Measurements from ENCODE around the gene AMDHD2. TPM values are rescaled to one million over a fixed set of nuclear protein-coding genes. Genes with fewer than 3 reads are reported as not detected.

AMDHD2 gene
- total RNA-seq, 1 donor from 2014 or later = 15.6 TPM

DNA sequence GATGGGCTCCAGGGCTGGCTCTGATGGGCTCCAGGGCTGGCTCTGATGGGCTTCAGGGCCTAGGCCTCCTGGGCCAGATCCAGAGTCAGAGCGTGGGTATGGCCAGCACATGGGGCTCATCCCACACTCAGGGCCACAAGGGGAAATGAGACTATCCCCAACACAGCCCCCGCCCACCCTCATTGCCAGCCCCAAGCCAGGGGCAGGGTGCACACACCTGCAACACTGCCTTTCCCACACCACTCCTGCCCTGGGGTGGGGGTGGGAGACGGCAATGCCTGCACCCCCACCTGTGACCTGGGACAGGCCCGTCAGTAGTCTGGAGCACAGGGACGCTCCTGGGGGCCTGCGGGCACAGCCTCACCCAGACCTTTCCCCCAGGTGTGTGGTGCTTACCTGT, 20.7 kb upstream of the AMDHD2 start:
- no peak for DNase-seq

DNA sequence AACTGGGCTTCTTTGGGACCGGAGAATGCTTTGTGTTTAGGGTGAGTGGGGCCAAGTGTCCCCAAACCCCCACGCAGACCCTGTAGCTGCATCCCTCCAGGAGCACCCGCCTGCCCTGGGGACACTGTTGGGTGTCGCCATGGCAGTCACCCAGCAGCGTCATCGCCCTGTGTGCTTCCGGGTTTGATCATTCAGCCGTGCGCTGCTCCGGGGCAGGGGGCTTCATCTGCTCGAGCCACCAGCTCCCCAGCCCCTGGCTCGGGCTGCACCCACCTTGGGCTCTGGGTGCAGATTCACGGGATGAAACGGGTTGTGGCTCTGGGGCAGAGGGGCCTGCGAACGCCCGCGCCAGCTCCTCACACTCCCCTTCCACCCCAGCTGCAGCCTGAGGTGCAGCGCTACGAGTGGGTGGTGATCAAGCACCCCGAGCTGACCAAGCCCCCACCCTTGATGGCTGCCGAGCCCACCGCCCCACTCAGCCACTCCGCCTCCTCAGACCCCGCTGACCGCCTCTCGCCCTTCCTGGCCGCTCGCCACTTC, 20.2 kb upstream of the AMDHD2 start:
- DNase-seq = no peak

DNA sequence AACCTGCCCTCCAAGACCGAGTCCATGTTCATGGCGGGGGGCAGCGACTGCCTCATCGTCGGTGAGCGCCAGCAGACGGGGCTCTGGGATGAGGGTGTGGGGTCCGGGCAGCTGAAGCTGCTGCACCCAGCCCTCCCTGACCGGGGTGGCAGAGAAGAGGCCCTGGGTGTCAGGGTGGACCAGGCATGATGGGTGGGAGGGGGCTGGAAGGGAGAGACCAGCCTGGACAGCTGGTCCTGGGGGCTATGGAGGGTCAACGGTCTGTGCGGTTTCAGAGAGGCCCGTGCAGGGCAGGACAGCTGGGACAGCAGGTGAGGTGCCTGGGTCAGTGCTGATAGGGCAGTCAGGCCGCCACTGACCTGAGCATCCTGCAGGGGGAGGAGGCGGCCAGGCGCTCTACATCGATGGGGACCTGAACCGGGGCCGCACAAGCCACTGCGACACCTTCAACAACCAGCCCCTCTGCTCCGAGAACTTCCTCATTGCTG, 19.7 kb upstream of the AMDHD2 start:
- DNase-seq = no peak

DNA sequence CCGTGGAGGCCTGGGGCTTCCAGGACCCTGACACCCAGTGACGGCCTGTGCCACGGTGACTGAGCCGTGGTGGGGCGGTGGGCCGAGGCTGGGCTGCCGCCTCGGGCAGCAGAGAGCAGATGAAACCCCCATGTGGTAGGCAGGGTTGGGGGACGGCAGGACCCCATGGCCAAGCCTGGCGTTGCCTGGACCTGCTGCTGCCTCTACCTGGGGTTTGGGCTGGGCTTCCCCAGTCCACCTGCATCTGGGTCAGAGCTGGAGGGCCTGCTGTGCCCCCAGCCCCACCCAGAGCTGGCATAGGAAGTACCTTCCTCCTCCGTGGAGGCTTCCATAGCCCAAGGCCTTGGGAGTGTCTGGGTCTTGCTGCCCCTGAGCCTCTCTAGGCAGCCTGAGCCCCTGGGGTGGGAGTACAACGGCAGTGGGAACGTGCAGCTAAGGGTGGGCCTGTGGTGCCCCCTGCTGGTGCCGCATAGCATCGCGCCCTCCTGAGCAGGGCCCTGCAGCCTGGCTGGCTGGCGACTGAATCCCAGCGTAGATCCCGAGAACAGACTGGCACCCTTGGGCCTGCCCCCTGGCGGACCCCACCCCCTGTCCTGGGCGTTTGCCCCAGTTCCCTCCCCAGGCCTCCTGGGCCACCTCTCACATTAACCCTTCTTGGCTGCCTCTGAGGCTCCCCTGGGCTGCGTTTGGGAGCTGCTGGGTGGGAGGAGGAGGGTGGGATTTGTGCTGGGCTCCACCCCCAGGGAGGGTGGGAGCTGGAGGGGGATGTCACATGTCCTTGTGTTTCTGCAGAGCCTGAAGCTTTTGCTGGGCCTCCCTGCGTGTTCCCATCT, 19.0 kb upstream of the AMDHD2 start:
- peak; percentile 72 for DNase-seq

DNA sequence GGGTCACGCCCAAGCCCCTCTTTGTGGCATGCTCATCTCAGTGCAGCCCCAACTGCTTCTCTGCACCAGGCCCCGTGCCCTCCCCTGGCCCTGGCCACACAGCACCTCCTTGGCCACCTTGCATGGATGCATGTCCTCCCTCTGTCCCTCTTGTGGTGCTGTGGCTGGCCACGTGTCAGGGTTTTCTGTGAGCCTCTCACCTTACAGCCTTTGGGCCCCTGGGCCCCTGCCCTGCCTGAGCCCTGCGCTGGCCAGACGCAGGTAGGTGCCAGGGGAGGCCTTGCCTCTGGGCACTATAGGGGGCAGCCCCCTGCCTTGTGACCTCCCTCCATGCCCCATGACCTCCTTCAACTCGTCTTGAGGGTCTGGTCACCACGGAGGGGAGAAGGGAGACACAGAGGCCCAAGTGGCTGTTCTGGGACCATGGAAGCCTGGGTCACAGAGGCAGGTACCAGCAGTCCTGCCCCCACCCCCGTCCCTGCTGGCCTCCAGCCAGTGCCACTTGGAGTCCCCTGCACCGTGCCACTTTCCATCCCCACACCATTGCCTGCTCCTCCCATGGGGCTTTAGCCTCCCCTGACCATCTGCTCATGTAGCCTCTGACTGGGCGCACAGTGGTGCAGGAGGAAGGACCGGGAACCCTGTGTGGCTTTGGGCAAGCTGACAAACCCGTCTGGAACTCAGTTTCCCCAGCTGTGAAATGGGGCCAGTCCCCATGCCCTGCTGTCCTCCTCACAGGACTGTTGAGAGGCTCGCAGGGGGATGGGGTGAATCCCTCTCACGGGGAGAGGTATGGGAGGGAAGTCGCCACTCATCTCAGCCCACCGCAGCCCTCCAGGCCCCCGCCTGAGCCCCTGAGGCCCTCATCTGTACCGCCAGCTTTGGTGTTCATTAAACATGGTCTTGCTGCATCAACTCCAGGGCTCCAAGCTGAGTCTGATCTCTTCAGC, 17.9 kb upstream of the AMDHD2 start:
- no peak for DNase-seq

DNA sequence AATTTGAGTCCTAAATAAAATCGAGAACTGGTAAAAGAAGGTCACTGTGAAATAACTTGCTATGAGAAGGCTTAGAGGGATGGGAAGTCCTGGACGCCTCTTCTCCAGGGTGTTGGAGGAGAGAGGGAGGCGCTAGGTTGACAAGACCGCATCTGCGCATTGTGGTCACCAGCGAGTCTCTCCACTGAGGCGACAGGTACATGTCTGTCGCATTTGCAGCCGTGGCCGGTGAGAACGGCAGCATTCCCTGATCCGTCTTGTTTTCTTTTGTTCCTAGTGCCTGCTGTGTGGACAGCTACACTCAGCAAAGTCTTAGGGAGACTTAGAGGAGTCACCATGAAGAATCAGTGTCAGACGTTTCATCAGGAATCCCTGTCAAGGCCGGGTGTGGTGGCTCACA, 14.5 kb upstream of the AMDHD2 start:
- no peak for DNase-seq

DNA sequence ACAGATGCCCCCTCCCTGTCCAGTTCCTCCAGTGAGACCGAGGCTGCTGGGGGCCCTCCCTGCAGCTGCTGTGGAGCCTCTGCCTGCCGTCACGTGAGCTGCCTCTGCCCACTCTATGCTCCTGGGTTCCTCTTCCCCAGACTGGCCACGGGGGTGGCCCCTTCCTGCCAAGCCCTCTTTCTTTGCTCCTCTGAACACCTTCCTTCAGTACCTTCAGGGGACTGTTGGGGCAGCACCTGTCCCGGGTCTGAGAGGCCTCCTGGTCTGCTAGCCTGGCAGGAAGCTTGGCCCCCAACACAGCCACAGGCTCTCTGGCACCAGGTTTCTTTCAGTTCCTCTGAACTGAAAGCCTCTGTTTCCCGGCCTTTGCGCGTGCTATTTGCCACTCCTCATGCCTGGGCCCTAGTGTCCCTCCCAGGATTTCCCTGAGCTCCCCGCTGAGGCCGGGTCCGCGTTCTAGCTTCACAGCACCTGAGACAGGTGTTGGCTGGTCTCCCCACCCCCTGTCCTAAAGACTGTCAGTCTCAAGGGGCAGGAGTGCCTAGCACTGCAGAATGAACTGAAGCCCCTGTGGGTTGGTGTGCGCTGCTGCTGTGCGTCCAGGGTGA, 13.0 kb upstream of the AMDHD2 start:
- no peak for DNase-seq

DNA sequence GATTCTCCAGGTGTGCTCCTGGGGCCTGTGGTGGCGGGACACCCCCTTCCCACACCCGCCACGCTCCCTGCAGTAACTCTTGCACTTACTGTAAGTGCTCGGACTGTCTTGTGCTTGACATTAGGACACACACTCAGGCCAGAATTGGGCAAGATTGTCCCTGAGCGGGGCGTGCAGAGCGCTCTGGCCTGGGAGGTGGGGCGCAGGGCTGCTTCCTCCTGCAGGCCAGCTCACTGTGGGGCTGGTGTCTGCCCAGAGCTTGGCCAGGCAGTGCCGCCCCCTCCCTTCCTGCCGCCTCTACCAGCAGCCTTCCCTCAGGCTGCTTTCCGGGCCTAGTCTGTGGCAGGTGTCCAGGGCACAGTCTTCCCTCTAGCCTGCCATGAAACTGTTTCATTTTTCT, 12.5 kb upstream of the AMDHD2 start:
- DNase-seq = no peak

DNA sequence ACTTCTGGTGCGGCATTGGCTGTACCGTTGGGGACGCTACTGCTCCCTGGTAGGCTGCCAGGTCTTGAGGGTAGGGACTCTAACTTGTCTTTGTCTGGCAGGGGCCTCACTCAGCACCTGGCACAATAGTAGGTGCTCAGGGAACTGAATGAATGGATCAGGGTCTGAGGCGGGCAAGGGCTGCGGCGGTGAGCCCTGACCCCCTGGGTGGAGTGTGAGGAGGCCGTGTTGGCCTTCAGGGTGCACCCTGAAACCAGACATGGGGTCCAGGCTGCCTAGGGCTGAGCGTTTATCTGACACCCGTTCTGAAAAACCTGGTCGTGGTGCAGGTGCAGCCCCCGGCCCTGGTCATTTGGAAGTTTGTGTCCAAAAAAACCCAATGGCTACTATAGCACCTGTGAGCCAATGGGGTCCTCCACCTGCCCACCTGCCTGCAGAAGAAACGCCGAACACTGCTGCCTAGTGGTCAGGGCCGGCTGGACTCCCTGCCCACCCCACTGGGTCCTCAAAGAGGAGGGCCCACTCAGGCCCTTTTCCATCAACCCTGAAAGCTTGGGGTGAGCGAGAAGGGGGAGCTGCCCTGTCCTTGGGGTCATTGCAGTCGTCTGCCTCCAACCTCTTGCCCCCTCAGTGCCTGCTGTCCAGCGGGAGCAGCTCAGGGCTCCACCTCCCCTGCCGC, 11.3 kb upstream of the AMDHD2 start:
- DNase-seq = no peak

DNA sequence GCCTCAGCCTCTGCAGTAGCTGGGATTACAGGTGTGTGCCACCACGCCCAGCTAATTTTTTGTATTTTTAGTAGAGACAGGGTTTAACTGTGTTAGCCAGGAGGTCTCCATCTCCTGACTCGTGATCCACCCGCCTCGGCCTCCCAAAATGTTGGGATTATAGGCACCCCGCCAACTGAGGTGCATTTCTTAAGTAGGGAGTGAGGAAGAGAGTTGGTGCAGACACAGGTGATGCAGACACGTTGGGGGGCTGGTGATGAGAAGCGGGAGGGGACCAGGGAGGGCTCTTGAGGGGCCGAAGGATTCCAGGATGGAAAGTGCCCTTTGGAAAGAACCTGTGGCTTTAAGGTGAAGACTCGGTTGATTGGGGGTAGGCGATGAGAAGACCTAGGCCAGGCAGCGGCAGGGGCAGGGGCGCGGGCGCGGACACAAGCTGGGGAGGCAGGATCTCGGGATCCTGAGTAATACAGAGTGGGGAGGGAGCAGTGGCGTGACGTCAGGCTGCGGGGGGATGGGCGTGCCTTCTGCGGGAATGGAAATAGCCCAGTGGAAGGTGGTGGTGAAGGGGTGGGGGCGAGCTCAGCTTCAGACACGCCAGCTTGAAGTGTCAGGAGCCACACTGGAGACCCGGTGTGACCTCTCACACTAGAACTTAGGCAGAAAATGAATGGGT, 8.9 kb upstream of the AMDHD2 start:
- DNase-seq = no peak

DNA sequence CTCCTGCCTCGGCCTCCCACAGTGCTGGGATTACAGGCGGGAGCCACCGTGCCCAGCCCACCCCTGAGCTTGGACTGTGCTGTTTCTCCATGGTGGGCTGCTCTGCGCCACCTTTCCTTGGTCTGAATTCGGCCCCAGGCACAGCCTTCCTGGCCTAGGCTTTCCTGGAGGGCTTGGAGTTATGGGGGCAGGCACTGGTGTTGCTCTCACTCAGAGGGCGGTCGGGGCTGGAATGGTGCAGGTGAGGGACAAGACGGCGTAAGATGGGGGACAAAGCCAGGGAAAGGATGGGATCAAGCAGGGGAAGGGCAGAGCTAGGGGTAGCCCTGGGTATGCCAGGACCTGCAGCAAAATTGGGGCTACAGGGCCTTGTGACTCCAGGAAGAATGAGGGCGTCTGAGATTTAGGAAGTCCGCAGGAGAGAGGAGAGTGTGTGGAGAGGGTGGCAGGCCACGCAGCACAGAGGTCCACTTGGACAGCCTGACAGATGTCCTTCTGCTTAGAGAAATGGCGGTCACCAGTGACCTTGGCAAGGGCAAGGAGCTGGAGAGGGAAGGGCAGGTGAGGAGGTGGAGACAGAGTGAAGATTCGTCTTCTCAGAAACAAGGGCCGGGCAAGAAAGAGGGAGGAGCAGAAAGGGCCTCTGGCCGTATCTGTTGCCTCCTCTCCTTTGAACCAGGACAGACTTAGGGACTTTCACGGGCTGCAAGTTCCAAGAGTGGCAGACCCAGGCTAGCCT, 8.0 kb upstream of the AMDHD2 start:
- DNase-seq = no peak

DNA sequence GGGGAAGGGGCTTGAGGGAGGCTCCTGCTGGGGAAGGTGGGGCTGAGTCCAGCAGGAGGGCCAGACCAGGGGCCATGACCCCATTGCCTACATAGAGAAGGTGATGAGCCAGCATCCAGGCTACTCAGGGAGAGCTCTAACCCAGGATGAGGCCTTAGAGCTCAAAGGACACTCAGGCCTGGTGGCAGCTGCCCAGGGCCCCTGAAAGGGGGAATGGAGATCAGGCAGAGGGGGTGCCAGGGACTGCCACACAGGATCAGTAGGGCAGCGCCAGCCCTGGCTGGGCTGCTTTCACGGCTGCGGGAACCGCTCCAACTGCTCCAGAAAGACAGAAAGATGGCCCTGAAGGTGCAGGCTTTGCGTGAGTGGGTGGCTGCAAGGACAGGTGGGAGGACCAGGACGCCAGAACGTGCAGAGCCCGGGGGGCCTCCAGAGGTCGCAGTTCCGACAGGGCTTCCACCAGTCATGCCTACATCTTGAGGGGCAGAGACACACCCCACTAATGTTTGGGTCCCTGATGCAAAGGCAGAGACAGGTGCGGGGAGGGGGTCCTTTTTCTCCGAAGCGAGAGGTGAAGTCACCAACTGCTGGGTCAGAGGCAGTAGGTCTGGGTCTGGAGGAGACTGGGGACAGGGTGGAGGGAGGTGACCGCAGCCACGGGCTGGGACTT, 7.3 kb upstream of the AMDHD2 start:
- no peak for DNase-seq

DNA sequence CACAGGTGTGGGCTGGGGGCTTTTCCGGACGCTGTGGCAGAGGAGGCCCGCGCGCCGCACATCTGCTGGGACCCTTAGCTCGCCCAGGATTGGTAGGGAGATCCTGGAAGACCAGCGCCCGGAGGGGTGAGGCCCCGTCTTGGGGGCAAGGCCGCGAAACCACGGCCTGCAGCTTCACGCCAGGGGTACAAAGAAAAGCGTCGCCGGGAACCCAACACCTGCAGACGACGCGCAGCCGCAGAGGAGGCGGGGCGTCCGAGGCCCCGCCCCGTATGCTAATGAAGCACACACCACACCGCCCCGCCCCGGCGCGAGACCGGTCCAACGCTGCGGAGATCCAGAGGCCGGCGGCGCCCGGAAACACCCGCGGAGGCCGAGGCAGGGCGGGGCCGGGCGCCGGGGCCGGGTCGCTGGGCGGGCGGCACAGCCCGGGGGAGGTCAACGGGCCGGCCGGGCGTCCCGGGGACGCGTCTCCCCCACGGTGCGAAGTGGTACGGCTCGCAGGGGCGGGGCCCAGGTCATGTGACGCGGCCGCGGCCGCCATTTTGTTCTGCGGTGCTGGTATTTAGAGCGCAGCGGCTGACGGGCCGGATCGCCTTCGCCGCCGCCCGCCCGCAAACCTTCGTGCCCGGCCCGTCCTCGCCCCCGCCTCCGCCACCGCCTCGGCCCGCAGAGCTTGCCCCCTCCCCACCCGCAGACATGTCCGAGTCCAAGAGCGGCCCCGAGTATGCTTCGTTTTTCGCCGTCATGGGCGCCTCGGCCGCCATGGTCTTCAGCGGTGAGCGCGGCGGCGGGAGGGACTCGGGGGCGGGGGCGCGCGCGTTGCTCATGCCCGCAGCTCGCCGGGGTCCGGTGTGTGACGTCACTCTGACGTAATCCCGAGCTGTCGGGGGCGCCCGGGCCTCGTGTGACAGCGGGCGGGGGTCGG, 6.5 kb upstream of the AMDHD2 start, which contains the start of gene ATP6V0C:
TSS of gene ATP6V0C (plus strand) at position 548 of the 928 bp plus-strand sequence. CDS start at position 700, 152 bp downstream.
- peak; percentile 66 for DNase-seq

DNA sequence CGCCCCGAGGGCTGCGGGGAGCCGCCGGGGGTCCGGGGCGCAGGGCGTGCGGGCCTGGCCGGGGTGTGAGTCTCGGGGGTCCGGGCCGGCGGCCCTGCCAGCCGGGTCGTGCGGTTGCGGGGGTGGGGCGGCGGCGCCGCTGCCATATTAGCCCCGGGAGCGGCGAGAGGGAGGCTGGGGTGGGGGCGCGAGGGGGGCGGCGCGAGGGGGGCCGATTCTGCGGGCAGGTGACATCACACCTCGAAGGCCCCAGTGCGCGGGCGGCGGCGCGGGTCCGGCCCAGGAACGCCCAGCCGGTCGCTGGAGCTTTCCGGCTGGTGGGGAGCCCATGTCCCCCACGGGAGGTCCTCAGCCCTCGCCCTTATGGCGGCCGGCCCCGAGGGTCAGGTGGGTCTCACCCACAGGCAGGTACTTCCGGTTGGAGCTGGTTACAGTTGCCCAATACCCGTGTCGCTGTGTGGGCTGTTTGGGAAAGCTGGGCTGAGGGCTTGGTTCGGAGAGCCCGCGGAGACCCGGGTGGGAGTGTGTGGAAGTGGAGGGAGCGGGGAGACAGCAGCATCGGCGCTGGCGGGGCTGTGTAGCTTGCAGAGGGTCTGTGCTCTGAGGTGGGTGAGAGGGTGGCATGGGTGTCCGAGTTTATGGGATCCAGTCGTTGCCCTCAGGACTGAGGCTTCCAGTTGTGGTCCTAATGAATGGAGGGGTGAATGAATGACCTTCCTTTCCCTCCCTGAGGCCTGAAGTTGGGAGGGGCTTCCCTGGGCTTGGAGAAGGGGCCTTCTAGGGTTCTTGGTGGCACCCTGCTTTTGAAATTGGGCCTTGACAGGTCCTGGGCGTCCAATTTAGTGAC, 5.6 kb upstream of the AMDHD2 start:
- DNase-seq = no peak

DNA sequence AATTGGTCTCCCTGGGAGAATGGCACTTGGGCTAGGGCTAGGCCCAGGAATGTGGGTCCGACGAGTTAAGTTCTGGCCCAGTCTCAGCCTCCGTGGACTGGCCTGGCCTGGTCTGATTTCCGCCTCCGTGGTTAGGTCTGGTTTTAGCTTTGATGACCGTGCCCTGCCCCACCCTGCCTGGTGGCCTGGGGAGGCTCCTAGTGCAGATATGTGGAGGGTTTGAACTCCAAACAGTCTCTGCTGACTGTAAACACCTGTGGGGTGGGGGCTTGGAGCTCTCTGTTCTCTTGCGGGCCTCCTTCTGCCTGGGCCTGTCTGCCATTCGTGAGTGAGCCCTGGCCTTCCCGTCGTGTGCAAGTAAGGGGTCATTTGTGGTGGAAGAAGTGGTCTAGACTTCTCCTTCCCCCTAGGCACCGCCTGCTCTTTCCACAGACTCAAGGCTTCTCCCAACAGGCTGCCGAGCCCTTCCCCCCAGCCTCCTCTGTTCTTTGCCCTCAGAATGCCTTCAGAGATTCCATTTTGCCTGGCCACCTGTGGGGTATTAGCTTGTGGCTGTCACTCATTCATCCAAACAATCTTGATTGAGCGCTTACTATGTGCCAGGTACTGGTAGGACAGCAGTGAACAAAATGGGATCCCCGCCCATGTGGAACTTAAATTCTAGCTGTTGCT, 4.9 kb upstream of the AMDHD2 start:
- DNase-seq = no peak

DNA sequence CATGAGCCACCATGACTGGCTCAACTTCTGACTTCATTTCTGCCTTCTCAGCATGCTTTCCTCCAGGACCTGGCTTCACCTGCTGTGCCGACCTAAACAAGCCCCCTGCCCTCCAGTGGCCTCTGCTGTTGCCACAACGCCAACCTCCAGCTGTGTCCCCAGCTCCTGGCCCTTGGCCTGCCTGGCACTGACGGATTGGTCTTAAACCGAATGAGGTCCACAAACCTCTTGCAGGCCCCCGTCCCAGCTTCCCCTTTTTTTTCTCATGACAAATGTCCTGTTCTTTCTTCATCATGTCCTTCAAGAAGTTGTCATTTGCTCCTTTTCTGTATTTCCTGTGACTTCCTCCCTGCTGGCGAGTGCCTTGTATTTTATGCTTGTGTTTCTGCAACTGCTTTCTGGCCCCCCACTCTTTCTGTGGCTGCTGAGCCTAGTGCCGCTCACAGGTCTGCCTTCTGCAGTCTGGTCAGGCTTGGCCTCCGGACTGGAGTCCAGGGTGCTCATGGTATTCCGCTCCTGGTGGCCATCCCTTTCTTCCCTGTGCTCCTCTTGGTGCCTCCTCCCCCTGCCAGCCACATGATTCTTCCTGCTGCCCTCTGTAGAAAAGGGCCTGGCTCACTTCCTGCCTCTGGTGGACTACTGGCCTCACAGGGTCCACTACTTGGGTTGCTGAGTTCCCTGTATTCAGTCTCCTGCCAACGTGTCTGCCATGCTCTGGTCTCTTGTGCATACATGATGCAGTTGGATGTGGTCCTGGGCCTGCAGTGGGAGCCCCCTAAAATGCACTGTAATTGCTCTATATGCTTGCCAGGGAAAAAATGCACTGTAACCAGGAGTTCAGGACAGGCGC, 3.6 kb upstream of the AMDHD2 start:
- DNase-seq = no peak

Measured in skin of body (tissue), 2 donors.